ENCODE measurements around the gene SH3BGRL3.
A peak's percentile ranks its signal among the peaks of the same experiment; 100 is the strongest.

SH3BGRL3 gene

GRCh38 chr1:26280333-26281042 is 602 bp downstream of the SH3BGRL3 start:
- Histone ChIP-seq H3K4me3 (peak overlapping the region; percentile 97), H3K9me3 (ENCODE audit: low read depth, low read length) (no peaks in the 10 kb centered on the region), H3K9ac (ENCODE audit: insufficient read length) (peak overlapping the region; percentile 76), H3K27ac (no peak overlapping the region), H3K36me3 (ENCODE audit: insufficient read depth, low read length) (peaks cover 31% of the 10 kb centered on the region)
- TF ChIP-seq POLR2AphosphoS5 (IDR thresholded peaks at IDR 0.05; ENCODE audit: borderline replicate concordance, low read depth, low read length) = no peak
- no peak for TF ChIP-seq FOXP2 (optimal IDR thresholded peaks at IDR 0.05; ENCODE audit: control extremely low read depth, extremely low read length, insufficient read depth)
- TF ChIP-seq EZH2 (IDR thresholded peaks at IDR 0.05) = no peak
- DNase-seq (ENCODE audit: low read depth, low spot score) = no peak

GRCh38 chr1:26281091-26281958 is 1.4 kb downstream of the SH3BGRL3 start:
- H3K9me3 ChIP-seq (ENCODE audit: low read depth, low read length) = no peaks in the 10 kb centered on the region
- peaks cover 24% of the 10 kb centered on the region for H3K36me3 ChIP-seq (ENCODE audit: insufficient read depth, low read length)
- no peak overlapping the region for H3K27ac ChIP-seq
- H3K4me3 ChIP-seq = no peak overlapping the region
- no peak overlapping the region for H3K9ac ChIP-seq (ENCODE audit: insufficient read length)
- TF ChIP-seq POLR2AphosphoS5 (IDR thresholded peaks at IDR 0.05; ENCODE audit: borderline replicate concordance, low read depth, low read length) = 0 out of 2 replicates have a peak, but pooled peaks have one; percentile 37
- TF ChIP-seq EZH2 (IDR thresholded peaks at IDR 0.05) = no peak
- TF ChIP-seq FOXP2 (optimal IDR thresholded peaks at IDR 0.05; ENCODE audit: control extremely low read depth, extremely low read length, insufficient read depth) = no peak
- no peak for DNase-seq (ENCODE audit: low read depth, low spot score)

- H3K9me3 ChIP-seq (ENCODE audit: low read depth, low read length) = no peaks in the 10 kb centered on the region
- H3K36me3 ChIP-seq (ENCODE audit: insufficient read depth, low read length) = peaks cover 18% of the 10 kb centered on the region
- H3K4me3 ChIP-seq = no peak overlapping the region
- H3K9ac ChIP-seq (ENCODE audit: insufficient read length) = no peak overlapping the region
- TF ChIP-seq POLR2AphosphoS5 (IDR thresholded peaks at IDR 0.05; ENCODE audit: borderline replicate concordance, low read depth, low read length) = 0 out of 2 replicates have a peak, but pooled peaks have one; percentile 7
- no peak for TF ChIP-seq EZH2 (IDR thresholded peaks at IDR 0.05)
- TF ChIP-seq FOXP2 (optimal IDR thresholded peaks at IDR 0.05; ENCODE audit: control extremely low read depth, extremely low read length, insufficient read depth) = no peak
- no peak for DNase-seq (ENCODE audit: low read depth, low spot score)
- no peak overlapping the region for H3K27ac ChIP-seq
Observed at GRCh38 chr1:26281971-26282370, 2.1 kb downstream of the SH3BGRL3 start.

- TF ChIP-seq FOXP2 (optimal IDR thresholded peaks at IDR 0.05; ENCODE audit: control extremely low read depth, extremely low read length, insufficient read depth) (no peak), EZH2 (IDR thresholded peaks at IDR 0.05) (no peak), POLR2AphosphoS5 (IDR thresholded peaks at IDR 0.05; ENCODE audit: borderline replicate concordance, low read depth, low read length) (no peak)
- Histone ChIP-seq H3K27ac (no peak overlapping the region), H3K4me3 (no peak overlapping the region), H3K36me3 (ENCODE audit: insufficient read depth, low read length) (peaks cover 13% of the 10 kb centered on the region; the same call in 1 of the 2 replicates), H3K9me3 (ENCODE audit: low read depth, low read length) (no peaks in the 10 kb centered on the region), H3K9ac (ENCODE audit: insufficient read length) (no peak overlapping the region)
- DNase-seq (ENCODE audit: low read depth, low spot score) = no peak
Observed at GRCh38 chr1:26282401-26282918, 2.6 kb downstream of the SH3BGRL3 start.

GRCh38 chr1:26283279-26283853 is 3.5 kb downstream of the SH3BGRL3 start:
- Histone ChIP-seq H3K9ac (ENCODE audit: insufficient read length) (no peak overlapping the region), H3K27ac (no peak overlapping the region)
- no peak for TF ChIP-seq EZH2 (IDR thresholded peaks at IDR 0.05)
- no peak for TF ChIP-seq POLR2AphosphoS5 (IDR thresholded peaks at IDR 0.05; ENCODE audit: borderline replicate concordance, low read depth, low read length)
- TF ChIP-seq FOXP2 (optimal IDR thresholded peaks at IDR 0.05; ENCODE audit: control extremely low read depth, extremely low read length, insufficient read depth) = no peak

GRCh38 chr1:26283871-26284596 is 4.1 kb downstream of the SH3BGRL3 start:
- H3K4me3 ChIP-seq = no peak overlapping the region
- H3K27ac ChIP-seq = no peak overlapping the region
- H3K9me3 ChIP-seq (ENCODE audit: low read depth, low read length) = no peaks in the 10 kb centered on the region
- DNase-seq (ENCODE audit: low read depth, low spot score) = no peak
- no peaks in the 10 kb centered on the region for H3K36me3 ChIP-seq (ENCODE audit: insufficient read depth, low read length)
- TF ChIP-seq EZH2 (IDR thresholded peaks at IDR 0.05) (no peak), FOXP2 (optimal IDR thresholded peaks at IDR 0.05; ENCODE audit: control extremely low read depth, extremely low read length, insufficient read depth) (no peak), POLR2AphosphoS5 (IDR thresholded peaks at IDR 0.05; ENCODE audit: borderline replicate concordance, low read depth, low read length) (no peak; the same call in 1 of the 2 replicates)
- H3K9ac ChIP-seq (ENCODE audit: insufficient read length) = no peak overlapping the region

More at GRCh38 chr1:26283279-26283853, 3.5 kb downstream of the SH3BGRL3 start:
- DNase-seq (ENCODE audit: low read depth, low spot score) = no peak
- H3K9me3 ChIP-seq (ENCODE audit: low read depth, low read length) = no peaks in the 10 kb centered on the region
- H3K4me3 ChIP-seq = no peak overlapping the region
- peaks cover 5% of the 10 kb centered on the region; the same call in 1 of the 2 replicates for H3K36me3 ChIP-seq (ENCODE audit: insufficient read depth, low read length)

- DNase-seq (ENCODE audit: low read depth, low spot score) = no peak
- H3K36me3 ChIP-seq (ENCODE audit: insufficient read depth, low read length) = no peaks in the 10 kb centered on the region
- no peak overlapping the region for H3K9ac ChIP-seq (ENCODE audit: insufficient read length)
- no peak overlapping the region for H3K27ac ChIP-seq
- H3K4me3 ChIP-seq = no peak overlapping the region
- TF ChIP-seq FOXP2 (optimal IDR thresholded peaks at IDR 0.05; ENCODE audit: control extremely low read depth, extremely low read length, insufficient read depth) (no peak), EZH2 (IDR thresholded peaks at IDR 0.05) (no peak), POLR2AphosphoS5 (IDR thresholded peaks at IDR 0.05; ENCODE audit: borderline replicate concordance, low read depth, low read length) (no peak)
- H3K9me3 ChIP-seq (ENCODE audit: low read depth, low read length) = no peaks in the 10 kb centered on the region
Observed at GRCh38 chr1:26284597-26285347, 4.9 kb downstream of the SH3BGRL3 start.

All from SK-N-MC (cell line).